PC-3 (cell line): ENCODE data around the gene SLC46A1.

Source experiments
- EZH2 ChIP-seq: fragments of 300-600 bp; sonication (generic); IDR thresholded peaks from one replicate; pipeline ENCODE4 v1.6.1; 2017; ENCODE audit warnings: antibody characterized with exemption, mild to moderate bottlenecking, low read length; ENCODE audit not compliant: unreplicated experiment
- EZH2phosphoT487 ChIP-seq: fragments of 300-600 bp; sonication (generic); IDR thresholded peaks from 2 replicates; pipeline ENCODE4 v1.6.1; 2018; ENCODE audit warnings: mild to moderate bottlenecking, antibody characterized with exemption, low read length, borderline replicate concordance
- TF ChIP-seq, protein P1 (sequence below): fragments of 300-600 bp; sonication (generic); conservative IDR thresholded peaks from 2 replicates; pipeline ENCODE4 v1.5.1; 2017; ENCODE audit warnings: antibody characterized with exemption, low read depth, mild to moderate bottlenecking, low read length

DNA sequence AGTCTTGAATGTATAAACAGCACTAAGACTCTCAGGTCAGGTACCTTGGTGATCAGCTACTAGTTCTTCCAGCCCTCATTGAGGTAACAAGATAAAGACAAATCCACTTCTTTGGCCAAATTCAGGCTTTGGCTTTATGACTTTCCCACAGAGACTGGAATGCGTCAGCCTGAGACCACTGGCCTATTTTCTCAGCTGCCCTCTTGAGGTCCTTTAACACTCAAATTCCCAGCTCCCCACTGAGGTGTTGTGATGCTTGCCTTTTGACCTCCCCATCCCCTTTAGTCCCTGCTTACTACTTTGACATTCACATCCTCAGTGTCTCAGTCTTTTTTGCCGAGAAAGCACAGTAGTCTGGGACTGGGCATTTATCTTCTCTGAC, 59.8 kb downstream of the SLC46A1 start:
- TF ChIP-seq, protein P1, sequence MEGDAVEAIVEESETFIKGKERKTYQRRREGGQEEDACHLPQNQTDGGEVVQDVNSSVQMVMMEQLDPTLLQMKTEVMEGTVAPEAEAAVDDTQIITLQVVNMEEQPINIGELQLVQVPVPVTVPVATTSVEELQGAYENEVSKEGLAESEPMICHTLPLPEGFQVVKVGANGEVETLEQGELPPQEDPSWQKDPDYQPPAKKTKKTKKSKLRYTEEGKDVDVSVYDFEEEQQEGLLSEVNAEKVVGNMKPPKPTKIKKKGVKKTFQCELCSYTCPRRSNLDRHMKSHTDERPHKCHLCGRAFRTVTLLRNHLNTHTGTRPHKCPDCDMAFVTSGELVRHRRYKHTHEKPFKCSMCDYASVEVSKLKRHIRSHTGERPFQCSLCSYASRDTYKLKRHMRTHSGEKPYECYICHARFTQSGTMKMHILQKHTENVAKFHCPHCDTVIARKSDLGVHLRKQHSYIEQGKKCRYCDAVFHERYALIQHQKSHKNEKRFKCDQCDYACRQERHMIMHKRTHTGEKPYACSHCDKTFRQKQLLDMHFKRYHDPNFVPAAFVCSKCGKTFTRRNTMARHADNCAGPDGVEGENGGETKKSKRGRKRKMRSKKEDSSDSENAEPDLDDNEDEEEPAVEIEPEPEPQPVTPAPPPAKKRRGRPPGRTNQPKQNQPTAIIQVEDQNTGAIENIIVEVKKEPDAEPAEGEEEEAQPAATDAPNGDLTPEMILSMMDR, result no peak
- no peak for TF ChIP-seq EZH2
- no peak for TF ChIP-seq EZH2phosphoT487
